H1 (cell line): ENCODE measurements around the gene SERPINB5. TPM values are rescaled to one million over a fixed set of nuclear protein-coding genes. Genes with fewer than 3 reads are reported as not detected.

Experiments used
- CTCF ChIA-PET: fragments of 300-600 bp; sonication (Branson Sonifier 250); formaldehyde crosslinking; loops from one replicate; lab custom pipeline; 2021; ENCODE audit not compliant: partially characterized antibody; lab: Charles Lee
- POLR2A ChIA-PET: fragments of 300-600 bp; sonication (Branson Sonifier 250); formaldehyde crosslinking; loops from one replicate; lab custom pipeline; 2021; ENCODE audit warnings: inconsistent platforms; ENCODE audit not compliant: partially characterized antibody; lab: Charles Lee
- DNase-seq, 2 experiments: peaks; one replicate each; pipeline versions ENCODE4 v3.0.0 to v3.0.0-alpha.2; 2010 to 2022; ENCODE audit warnings: low spot score in 2 of 2, low read depth in 1 of 2, mixed read lengths in 1 of 2
- FAIRE-seq: peaks from 2 replicates; lab custom pipeline; 2011; peaks lifted over from hg19 to GRCh38; lab: Jason Lieb, UNC
- H2AFZ ChIP-seq: 2 replicates; pipeline ENCODE4 v1.8.1; 2012; ENCODE audit warnings: low read length, inconsistent platforms
- H2AK5ac ChIP-seq: 2 replicates; pipeline ENCODE4 v1.6.1; 2013; ENCODE audit warnings: low read depth, low read length
- H2BK120ac ChIP-seq: replicated peaks from 2 replicates; pipeline ENCODE3; 2013; ENCODE audit warnings: low read depth, low read length, inconsistent platforms
- H2BK12ac ChIP-seq: 2 replicates; pipeline ENCODE4 v1.6.1; 2013; ENCODE audit warnings: low read depth, low read length
- H2BK15ac ChIP-seq: 2 replicates; pipeline ENCODE4 v1.6.1; 2013; ENCODE audit warnings: low read length
- H2BK20ac ChIP-seq: 2 replicates; pipeline ENCODE4 v1.6.1; 2013; ENCODE audit warnings: low read length
- H2BK5ac ChIP-seq: 2 replicates; pipeline ENCODE4 v1.6.1; 2013; ENCODE audit warnings: low read depth, low read length
- H3K14ac ChIP-seq: 2 replicates; pipeline ENCODE4 v1.6.1; 2013; ENCODE audit warnings: inconsistent platforms; ENCODE audit not compliant: insufficient read length
- H3K18ac ChIP-seq: 2 replicates; pipeline ENCODE4 v1.6.1; 2013; ENCODE audit warnings: low read length; ENCODE audit errors: extremely low read depth
- H3K23ac ChIP-seq: 2 replicates; pipeline ENCODE4 v1.6.1; 2013; ENCODE audit warnings: inconsistent platforms; ENCODE audit not compliant: insufficient read length
- H3K23me2 ChIP-seq: 2 replicates; pipeline ENCODE4 v1.6.1; 2013; ENCODE audit warnings: low read depth, low read length
- H3K27ac ChIP-seq: 2 replicates; pipeline ENCODE4 v1.6.1; 2011; ENCODE audit warnings: low read depth, low read length, inconsistent platforms
- H3K27me3 ChIP-seq, 4 experiments: replicated peaks in 1 of 4; 1 replicate in 1 of 4; 2 replicates in 3 of 4; pipeline versions ENCODE4 v1.6.1 to v1.8.1; 2011 to 2013; ENCODE audit warnings: low read length in 3 of 4, mild to moderate bottlenecking in 3 of 4, inconsistent platforms in 2 of 4, mixed read lengths in 2 of 4, moderate library complexity in 1 of 4; ENCODE audit not compliant: control insufficient read depth in 3 of 4, insufficient read depth in 3 of 4; ENCODE audit errors: extremely low read depth in 1 of 4
- H3K36me3 ChIP-seq, 4 experiments: 2 replicates each; pipeline versions ENCODE4 v1.6.1 to v1.8.1; 2011 to 2013; ENCODE audit warnings: mild to moderate bottlenecking in 4 of 4, low read length in 3 of 4, moderate library complexity in 2 of 4, control low read depth in 1 of 4, inconsistent platforms in 1 of 4; ENCODE audit not compliant: insufficient read depth in 4 of 4, control insufficient read depth in 2 of 4
- H3K4ac ChIP-seq: replicated peaks from 2 replicates; pipeline ENCODE3; 2013; ENCODE audit warnings: low read length, low read depth, mixed read lengths, inconsistent platforms; ENCODE audit not compliant: insufficient read length
- H3K4me1 ChIP-seq, 4 experiments: replicated peaks in 1 of 4; 1 replicate in 1 of 4; 2 replicates in 3 of 4; pipeline versions ENCODE4 v1.6.1 to v1.8.1; 2011 to 2013; ENCODE audit warnings: low read length in 3 of 4, inconsistent platforms in 2 of 4, mixed read lengths in 1 of 4; ENCODE audit not compliant: insufficient read depth in 4 of 4, control insufficient read depth in 3 of 4
- H3K4me2 ChIP-seq, 2 experiments: 2 replicates each; pipeline versions ENCODE4 v1.6.1 to v1.8.1; 2011 to 2013; ENCODE audit warnings: low read depth in 2 of 2, low read length in 2 of 2, control low read depth in 1 of 2, inconsistent platforms in 1 of 2, mild to moderate bottlenecking in 1 of 2; ENCODE audit not compliant: insufficient read depth in 1 of 2
- H3K4me3 ChIP-seq, 4 experiments: fragments of 200-600, 300-600 bp in 1 of 4; sonication (generic), shearing (Covaris generic), sonication (Bioruptor Twin) in 1 of 4; 2 replicates each; pipeline versions ENCODE4 v1.5.1 to v1.8.1; 2011 to 2016; ENCODE audit warnings: low read length in 4 of 4, low read depth in 3 of 4, control low read depth in 2 of 4, inconsistent platforms in 2 of 4, mild to moderate bottlenecking in 2 of 4, mixed read lengths in 1 of 4, moderate library complexity in 1 of 4; ENCODE audit not compliant: insufficient read depth in 2 of 4; ENCODE audit errors: extremely low read depth in 1 of 4
- H3K56ac ChIP-seq: replicated peaks from 2 replicates; pipeline ENCODE3; 2013; ENCODE audit warnings: low read depth, mild to moderate bottlenecking, mixed read lengths, low read length, inconsistent platforms; ENCODE audit not compliant: insufficient read length
- H3K79me1 ChIP-seq: 2 replicates; pipeline ENCODE4 v1.6.1; 2013; ENCODE audit warnings: low read depth, low read length, control low read depth
- H3K79me2 ChIP-seq, 2 experiments: 2 replicates each; pipeline versions ENCODE4 v1.6.1 to v1.8.1; 2012 to 2013; ENCODE audit warnings: low read length in 2 of 2, mild to moderate bottlenecking in 2 of 2, inconsistent platforms in 1 of 2; ENCODE audit not compliant: insufficient read depth in 2 of 2, control insufficient read depth in 1 of 2
- H3K9ac ChIP-seq, 4 experiments: replicated peaks in 1 of 4; 1 replicate in 1 of 4; 2 replicates in 3 of 4; pipeline versions ENCODE4 v1.6.1 to v1.8.1; 2011 to 2013; ENCODE audit warnings: low read depth in 3 of 4, low read length in 3 of 4, control low read depth in 2 of 4, mild to moderate bottlenecking in 2 of 4, moderate library complexity in 2 of 4, inconsistent platforms in 1 of 4; ENCODE audit errors: extremely low read depth in 1 of 4
- H3K9me3 ChIP-seq, 2 experiments: 2 replicates each; pipeline versions ENCODE4 v1.6.1 to v1.8.1; 2012 to 2013; ENCODE audit warnings: mild to moderate bottlenecking in 2 of 2, moderate library complexity in 2 of 2, control low read depth in 1 of 2, inconsistent platforms in 1 of 2, low read depth in 1 of 2, low read length in 1 of 2, mixed read lengths in 1 of 2; ENCODE audit not compliant: insufficient read depth in 2 of 2
- H4K20me1 ChIP-seq, 2 experiments: replicated peaks in 1 of 2; 2 replicates each; pipeline versions ENCODE3 to v1.8.1; 2011 to 2013; ENCODE audit warnings: inconsistent platforms in 2 of 2, low read length in 2 of 2, mild to moderate bottlenecking in 1 of 2; ENCODE audit not compliant: insufficient read depth in 2 of 2, control insufficient read depth in 1 of 2
- H4K5ac ChIP-seq: 2 replicates; pipeline ENCODE4 v1.6.1; 2013; ENCODE audit warnings: low read length, low read depth, mixed read lengths, inconsistent platforms; ENCODE audit not compliant: insufficient read length
- H4K8ac ChIP-seq: 2 replicates; pipeline ENCODE4 v1.8.0; 2013; ENCODE audit warnings: mild to moderate bottlenecking, moderate library complexity, low read length, inconsistent platforms; ENCODE audit not compliant: insufficient read depth; ENCODE audit errors: extremely low read depth
- H4K91ac ChIP-seq: replicated peaks from 2 replicates; pipeline ENCODE3; 2013; ENCODE audit warnings: low read length, mixed read lengths, inconsistent platforms; ENCODE audit not compliant: insufficient read length
- NRF1 ChIP-seq: IDR thresholded peaks from 2 replicates; pipeline ENCODE4 v1.6.1; 2011; ENCODE audit warnings: mild to moderate bottlenecking, low read depth, low read length, improper control_type of control experiment
- WGBS, 2 experiments: shearing (Covaris generic) in 1 of 2; methylation state at CpG; one replicate each; pipeline versions ENCODE4 v1.1.6 to v1.1.7; 2013 to 2015; ENCODE audit warnings: low lambda C conversion rate in 2 of 2, mixed read lengths in 2 of 2, inconsistent platforms in 1 of 2, low coverage in 1 of 2, missing lambda C conversion rate in 1 of 2; ENCODE audit not compliant: insufficient replicate concordance in 2 of 2, insufficient coverage in 1 of 2, insufficient read length in 1 of 2; ENCODE audit errors: extremely low coverage in 1 of 2, missing lambda C conversion rate in 1 of 2; 5-methylcytosine and 5-hydroxymethylcytosine counted together
- polyA plus RNA-seq, 7 experiments: library from polyadenylated mRNA; depleted of rRNA in 3 of 7; stranded (reverse) in 5 of 7; unstranded in 2 of 7; fragments of >200 nt in 5 of 7; fragments of 200-250 nt in 2 of 7; gene quantifications; 1 replicate in 5 of 7; 2 replicates in 1 of 7; 4 replicates in 1 of 7; pipeline versions ENCODE4 v1.2.1 to v1.2.3, GENCODE V29; 2011 to 2013; ENCODE audit warnings: missing spikeins in 2 of 7, mixed read lengths in 2 of 7
- total RNA-seq: library from RNA; stranded (reverse); fragmentation: NEBNext Ultra II Directional; extraction: Animal tissue kit (Norgen Biotek cat#: 25700); gene quantifications from 2 replicates; pipeline ENCODE4 v1.2.1, GENCODE V29; 2021

Gene SERPINB5
- total and polyA plus RNA-seq, 2 of the 8 experiments (the other 6 are each of a cell fraction or from before 2014, with no cell fraction given): 0.03 TPM; not detected in 1

DNA sequence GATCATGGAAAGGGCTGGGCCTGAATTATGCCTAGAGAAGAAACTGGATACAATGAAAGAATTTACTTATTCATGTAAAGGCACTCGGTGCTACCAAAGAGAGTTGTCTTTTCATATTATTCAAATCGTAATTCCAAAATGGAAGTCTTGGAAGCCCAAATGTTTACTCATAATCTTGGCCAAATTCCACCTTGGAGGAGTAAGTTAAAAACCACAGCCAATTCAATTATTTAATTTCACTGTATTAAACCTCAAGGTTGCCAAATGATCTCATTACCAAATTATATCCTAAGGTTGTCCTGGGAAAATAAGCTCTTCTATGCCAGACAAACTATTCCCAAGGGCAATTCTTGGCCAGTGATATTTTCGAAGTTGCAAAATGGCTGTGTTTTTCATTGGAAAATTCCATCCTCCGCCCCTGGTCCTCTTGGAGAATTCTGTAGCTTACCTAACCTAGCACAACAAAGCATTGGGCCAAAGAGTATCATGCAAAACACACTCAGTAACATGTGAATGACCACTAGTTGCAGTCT lies 43.4 kb upstream of the SERPINB5 start:
- Histone ChIP-seq H3K27me3 (no peaks in the 10 kb centered on the region), H3K79me1 (no peaks in the 10 kb centered on the region), H3K4ac (no peak overlapping the region), H2BK15ac (no peak overlapping the region), H3K79me2 (no peaks in the 10 kb centered on the region), H2BK5ac (no peak overlapping the region), H3K4me1 (no peaks in the 10 kb centered on the region), H2BK20ac (no peak overlapping the region), H3K4me2 (no peak overlapping the region), H3K23ac (no peak overlapping the region), H3K9me3 (no peaks in the 10 kb centered on the region), H3K4me3 (no peak overlapping the region), H3K23me2 (no peaks in the 10 kb centered on the region), H2AK5ac (no peak overlapping the region), H3K14ac (no peak overlapping the region), H2BK120ac (no peak overlapping the region), H4K8ac (no peak overlapping the region), H3K9ac (no peak overlapping the region), H3K18ac (no peak overlapping the region), H4K5ac (no peak overlapping the region), H4K91ac (no peak overlapping the region), H3K56ac (no peak overlapping the region), H4K20me1 (no peaks in the 10 kb centered on the region), H3K36me3 (no peaks in the 10 kb centered on the region), H3K27ac (no peak overlapping the region), H2BK12ac (no peak overlapping the region), H2AFZ (peak overlapping the region; percentile 15; the same call in 1 of the 2 replicates)
- no peak for FAIRE-seq
- ChIA-PET CTCF (interaction anchor here (1.2 kb wide), 1 partner anchor 9 kb away, joined by 5 read pairs; no protein-coding TSS in a partner anchor), POLR2A (no interaction called here)
- 81% methylated on average over 4 of the region's 4 CpGs; no CpG with 5 or more reads in 1 of the 2 experiments for WGBS, 2 experiments
- no peak for DNase-seq
- no peak for TF ChIP-seq NRF1
